Measurements from ENCODE around the gene PIPOX.

Gene PIPOX

GRCh38 chr17:29103341-29103740 is 60.4 kb downstream of the PIPOX start:
- DNase-seq: no peak

Measured in NCI-H146 (cell line).